ENCODE results near the gene MAP7D3.

The MAP7D3 gene

DNA sequence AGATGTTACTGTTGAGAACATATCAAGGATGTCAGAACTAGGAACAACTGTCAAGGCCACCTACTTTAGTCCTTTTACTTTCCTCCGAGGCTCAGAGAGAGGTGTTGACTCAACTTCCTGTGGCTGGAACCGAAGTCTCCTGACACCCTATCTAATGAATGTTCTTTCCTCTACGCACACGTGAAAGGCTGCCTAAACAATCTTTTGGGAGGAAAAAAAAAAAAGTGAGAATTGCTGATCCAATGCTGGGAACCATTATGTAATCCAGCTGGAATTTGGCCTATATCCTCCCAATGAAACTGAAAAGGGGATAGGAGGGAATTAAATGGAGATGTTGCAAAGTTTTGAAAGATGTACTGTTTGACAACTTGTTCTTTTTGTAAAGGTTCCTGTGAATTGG, 8.3 kb upstream of the MAP7D3 start:
- no peak overlapping the region for H3K27ac ChIP-seq (ENCODE audit: low read depth, low read length)
- no peaks in the 10 kb centered on the region for H3F3A ChIP-seq (ENCODE audit: insufficient read depth)
- TF ChIP-seq EZH2phosphoT487 (conservative IDR thresholded peaks at IDR 0.05; ENCODE audit: low read length), result no peak
- TF ChIP-seq, protein P1, sequence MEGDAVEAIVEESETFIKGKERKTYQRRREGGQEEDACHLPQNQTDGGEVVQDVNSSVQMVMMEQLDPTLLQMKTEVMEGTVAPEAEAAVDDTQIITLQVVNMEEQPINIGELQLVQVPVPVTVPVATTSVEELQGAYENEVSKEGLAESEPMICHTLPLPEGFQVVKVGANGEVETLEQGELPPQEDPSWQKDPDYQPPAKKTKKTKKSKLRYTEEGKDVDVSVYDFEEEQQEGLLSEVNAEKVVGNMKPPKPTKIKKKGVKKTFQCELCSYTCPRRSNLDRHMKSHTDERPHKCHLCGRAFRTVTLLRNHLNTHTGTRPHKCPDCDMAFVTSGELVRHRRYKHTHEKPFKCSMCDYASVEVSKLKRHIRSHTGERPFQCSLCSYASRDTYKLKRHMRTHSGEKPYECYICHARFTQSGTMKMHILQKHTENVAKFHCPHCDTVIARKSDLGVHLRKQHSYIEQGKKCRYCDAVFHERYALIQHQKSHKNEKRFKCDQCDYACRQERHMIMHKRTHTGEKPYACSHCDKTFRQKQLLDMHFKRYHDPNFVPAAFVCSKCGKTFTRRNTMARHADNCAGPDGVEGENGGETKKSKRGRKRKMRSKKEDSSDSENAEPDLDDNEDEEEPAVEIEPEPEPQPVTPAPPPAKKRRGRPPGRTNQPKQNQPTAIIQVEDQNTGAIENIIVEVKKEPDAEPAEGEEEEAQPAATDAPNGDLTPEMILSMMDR (IDR thresholded peaks at IDR 0.05; ENCODE audit: insufficient read depth, low read length, poor library complexity, severe bottlenecking), result no peak
- H3K9me2 ChIP-seq (replicated peaks; ENCODE audit: insufficient read depth, low read length), result no peaks in the 10 kb centered on the region
- no peak overlapping the region for H3K9ac ChIP-seq (ENCODE audit: low read length)
- H3K9me3 ChIP-seq (ENCODE audit: insufficient read depth, low read length), result no peaks in the 10 kb centered on the region
- no peaks in the 10 kb centered on the region for H3K27me3 ChIP-seq (ENCODE audit: low read length)
- H2AFZ ChIP-seq (ENCODE audit: low read depth, low read length, severe bottlenecking), result no peak overlapping the region
- H3K4me2 ChIP-seq (ENCODE audit: low read depth, low read length, poor library complexity, severe bottlenecking), result no peak overlapping the region
- no peaks in the 10 kb centered on the region for H4K20me1 ChIP-seq (ENCODE audit: low read depth, low read length)
- no peaks in the 10 kb centered on the region for H3K79me2 ChIP-seq (ENCODE audit: insufficient read depth, low read length)
- no peak overlapping the region for H3K4me3 ChIP-seq (ENCODE audit: insufficient read depth, low read length, poor library complexity, severe bottlenecking)
- H3K36me3 ChIP-seq (ENCODE audit: low read length), result no peaks in the 10 kb centered on the region

DNA sequence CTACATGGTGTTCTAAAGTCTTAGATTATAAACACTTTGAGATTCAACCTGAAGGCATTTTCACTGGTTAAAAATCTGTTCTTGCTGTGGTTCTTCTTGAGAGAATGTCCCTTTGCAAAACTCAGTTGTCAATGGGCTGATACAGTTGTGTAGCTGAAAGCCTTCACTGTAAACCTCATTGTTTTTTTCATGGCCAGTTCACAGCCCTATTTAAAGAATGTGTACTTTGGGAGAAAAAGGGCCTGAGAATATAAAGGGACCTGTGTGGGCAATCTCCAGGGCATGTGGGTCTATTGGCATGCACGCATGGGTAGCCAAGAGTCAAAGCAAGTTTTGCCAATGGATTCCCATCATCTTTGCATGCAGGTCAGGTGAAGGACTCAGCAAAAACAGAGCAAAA, 7.8 kb upstream of the MAP7D3 start:
- Histone ChIP-seq H3K27me3 (ENCODE audit: low read length) (no peaks in the 10 kb centered on the region), H3K4me2 (ENCODE audit: low read depth, low read length, poor library complexity, severe bottlenecking) (no peak overlapping the region), H3K27ac (ENCODE audit: low read depth, low read length) (no peak overlapping the region)

DNA sequence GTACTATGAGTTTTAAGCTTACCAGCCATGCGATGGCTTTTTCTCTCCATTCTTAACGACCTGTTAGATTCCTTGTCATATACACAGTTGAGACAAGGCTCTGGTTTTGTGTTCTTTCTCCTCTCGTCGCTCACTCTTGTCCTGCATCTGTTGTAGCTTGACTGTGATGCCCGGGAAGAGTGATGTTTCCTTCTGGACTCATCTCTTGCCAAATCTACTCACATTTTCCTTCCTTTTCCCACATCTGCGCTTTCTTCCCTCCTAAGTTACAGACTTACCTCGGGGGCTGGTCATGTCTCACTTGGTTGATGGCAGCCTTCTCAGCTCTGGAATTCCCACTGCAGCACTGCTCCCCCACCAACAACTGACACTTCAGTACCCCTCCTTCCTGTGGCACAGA, 4.8 kb upstream of the MAP7D3 start:
- H3K9me2 ChIP-seq (replicated peaks; ENCODE audit: insufficient read depth, low read length), result no peaks in the 10 kb centered on the region
- H2AFZ ChIP-seq (ENCODE audit: low read depth, low read length, severe bottlenecking), result no peak overlapping the region
- no peak overlapping the region for H3K27ac ChIP-seq (ENCODE audit: low read depth, low read length)
- no peak overlapping the region for H3K4me2 ChIP-seq (ENCODE audit: low read depth, low read length, poor library complexity, severe bottlenecking)
- H3K36me3 ChIP-seq (ENCODE audit: low read length), result no peaks in the 10 kb centered on the region
- no peak overlapping the region for H3K9ac ChIP-seq (ENCODE audit: low read length)
- no peaks in the 10 kb centered on the region for H3K79me2 ChIP-seq (ENCODE audit: insufficient read depth, low read length)
- no peak for TF ChIP-seq EZH2phosphoT487 (conservative IDR thresholded peaks at IDR 0.05; ENCODE audit: low read length)
- TF ChIP-seq, protein P1 (IDR thresholded peaks at IDR 0.05; ENCODE audit: insufficient read depth, low read length, poor library complexity, severe bottlenecking), result no peak
- no peaks in the 10 kb centered on the region for H3F3A ChIP-seq (ENCODE audit: insufficient read depth)
- H3K27me3 ChIP-seq (ENCODE audit: low read length), result no peaks in the 10 kb centered on the region
- no peaks in the 10 kb centered on the region for H4K20me1 ChIP-seq (ENCODE audit: low read depth, low read length)
- H3K4me3 ChIP-seq (ENCODE audit: insufficient read depth, low read length, poor library complexity, severe bottlenecking), result no peak overlapping the region
- no peaks in the 10 kb centered on the region for H3K9me3 ChIP-seq (ENCODE audit: insufficient read depth, low read length)

More for the DNA sequence above, 7.8 kb upstream of the MAP7D3 start:
- no peak for TF ChIP-seq EZH2phosphoT487 (conservative IDR thresholded peaks at IDR 0.05; ENCODE audit: low read length)
- TF ChIP-seq, protein P1 (IDR thresholded peaks at IDR 0.05; ENCODE audit: insufficient read depth, low read length, poor library complexity, severe bottlenecking), result no peak
- Histone ChIP-seq H3K9ac (ENCODE audit: low read length) (no peak overlapping the region), H3F3A (ENCODE audit: insufficient read depth) (no peaks in the 10 kb centered on the region), H3K9me2 (replicated peaks; ENCODE audit: insufficient read depth, low read length) (no peaks in the 10 kb centered on the region), H2AFZ (ENCODE audit: low read depth, low read length, severe bottlenecking) (no peak overlapping the region), H3K4me3 (ENCODE audit: insufficient read depth, low read length, poor library complexity, severe bottlenecking) (no peak overlapping the region), H4K20me1 (ENCODE audit: low read depth, low read length) (no peaks in the 10 kb centered on the region), H3K79me2 (ENCODE audit: insufficient read depth, low read length) (no peaks in the 10 kb centered on the region), H3K36me3 (ENCODE audit: low read length) (no peaks in the 10 kb centered on the region), H3K9me3 (ENCODE audit: insufficient read depth, low read length) (no peaks in the 10 kb centered on the region)
